HepG2 (cell line): ENCODE data around the gene CRABP1. TPM values are rescaled to one million over a fixed set of nuclear protein-coding genes. Genes with fewer than 3 reads are reported as not detected.

Experiments
- ATAC-seq: fragments of 200-7000 bp; cut with Tn5 transposase; 3 replicates; pipeline ENCODE4 v1.9.1; 2020; ENCODE audit warnings: mild to moderate bottlenecking, moderate library complexity
- BruUV-seq: library from RNA; stranded (reverse); fragments of 400-500 nt; replicated peaks from 2 replicates; lab custom pipeline; 2021; lab: Mats Ljungman, UMichigan
- CTCF ChIA-PET: fragments of 300-600 bp; formaldehyde crosslinking; extraction: SDS; loops from one replicate; lab custom pipeline; 2021; ENCODE audit warnings: low total read pairs, inconsistent platforms, low intra/inter-chr PET ratio; lab: Yijun Ruan, JAX
- POLR2A ChIA-PET: fragments of 350-600 bp; sonication (Branson Sonifier 250); formaldehyde crosslinking; loops from one replicate; lab custom pipeline; 2020; ENCODE audit warnings: antibody characterized with exemption, inconsistent platforms; lab: Yijun Ruan, JAX
- DNase-seq: peaks from one replicate; pipeline ENCODE4 v3.0.0-alpha.2; 2015; ENCODE audit warnings: low spot score
- FAIRE-seq: peaks from 3 replicates; lab custom pipeline; 2011; peaks lifted over from hg19 to GRCh38; lab: Jason Lieb, UNC
- H2AFZ ChIP-seq: one replicate; pipeline ENCODE4 v1.6.1; 2011; ENCODE audit warnings: low read length, inconsistent platforms
- H3K27ac ChIP-seq: fragments of 300-600 bp; 3 replicates; pipeline ENCODE4 v1.8.0; 2011; ENCODE audit warnings: mixed run types, mild to moderate bottlenecking, mixed read lengths, low read length, inconsistent platforms; ENCODE audit not compliant: insufficient read depth; ENCODE audit errors: extremely low read length
- H3K27me3 ChIP-seq, 2 experiments: fragments of 200-600 bp in 1 of 2; 2 replicates in 1 of 2; 3 replicates in 1 of 2; pipeline versions ENCODE4 v1.6.0 to v1.8.0; 2011; ENCODE audit warnings: low read length in 2 of 2, mild to moderate bottlenecking in 2 of 2, moderate library complexity in 2 of 2, inconsistent platforms in 1 of 2; ENCODE audit not compliant: insufficient read depth in 2 of 2, control insufficient read depth in 1 of 2
- H3K36me3 ChIP-seq, 2 experiments: fragments of 200-600 bp in 1 of 2; replicated peaks in 1 of 2; 2 replicates in 1 of 2; 3 replicates in 1 of 2; pipeline versions ENCODE4 v1.5.1 to v1.8.0; 2011; ENCODE audit warnings: low read length in 2 of 2, inconsistent platforms in 1 of 2; ENCODE audit not compliant: insufficient read depth in 2 of 2, control insufficient read depth in 1 of 2
- H3K4me1 ChIP-seq: 2 replicates; pipeline ENCODE4 v1.5.1; 2012; ENCODE audit warnings: low read length, inconsistent platforms; ENCODE audit not compliant: insufficient read depth
- H3K4me2 ChIP-seq: 2 replicates; pipeline ENCODE4 v1.6.0; 2011; ENCODE audit warnings: low read depth, low read length, inconsistent platforms
- H3K4me3 ChIP-seq, 3 experiments: fragments of 200-600 bp in 1 of 3; sonication (generic), shearing (Covaris generic) in 1 of 3; replicated peaks in 1 of 3; 2 replicates each; pipeline ENCODE4 v1.5.1; 2011 to 2016; ENCODE audit warnings: low read length in 3 of 3, inconsistent platforms in 2 of 3, low read depth in 2 of 3, mild to moderate bottlenecking in 2 of 3, control low read depth in 1 of 3, mixed read lengths in 1 of 3; ENCODE audit not compliant: insufficient read depth in 1 of 3
- H3K79me2 ChIP-seq: one replicate; pipeline ENCODE4 v1.6.1; 2011; ENCODE audit warnings: low read length, inconsistent platforms; ENCODE audit not compliant: insufficient read depth
- H3K9ac ChIP-seq: 2 replicates; pipeline ENCODE4 v1.6.0; 2011; ENCODE audit warnings: mild to moderate bottlenecking, low read depth, low read length, inconsistent platforms; ENCODE audit not compliant: insufficient read depth
- H3K9me3 ChIP-seq: 2 replicates; pipeline ENCODE4 v1.5.1; 2012; ENCODE audit warnings: mild to moderate bottlenecking, low read length
- H4K20me1 ChIP-seq: 2 replicates; pipeline ENCODE4 v1.6.0; 2011; ENCODE audit warnings: inconsistent platforms, mild to moderate bottlenecking, low read length, moderate library complexity; ENCODE audit not compliant: insufficient read depth
- ESRRA ChIP-seq: sonication (generic); formaldehyde crosslinking; IDR thresholded peaks from 2 replicates; pipeline ENCODE4 v1.5.1; 2020; ENCODE audit warnings: mild to moderate bottlenecking, low read depth, missing genetic modification reagents
- RAD51 ChIP-seq: fragments of 450-650 bp; IDR thresholded peaks from 2 replicates; pipeline ENCODE4 v1.6.1; 2016; ENCODE audit warnings: borderline replicate concordance
- STAT6 ChIP-seq: sonication (generic); formaldehyde crosslinking; IDR thresholded peaks from 2 replicates; pipeline ENCODE4 v1.4.0; 2020; ENCODE audit warnings: missing genetic modification reagents, mild to moderate bottlenecking, borderline replicate concordance
- YY1 ChIP-seq: IDR thresholded peaks from 2 replicates; pipeline ENCODE4 v1.6.1; 2011; ENCODE audit warnings: low read length, low read depth, moderate library complexity, mild to moderate bottlenecking; ENCODE audit not compliant: insufficient read depth, insufficient replicate concordance
- ZFYVE20 ChIP-seq: sonication (generic); formaldehyde crosslinking; IDR thresholded peaks from 2 replicates; pipeline ENCODE4 v1.8.0; 2023; ENCODE audit warnings: low read depth, mild to moderate bottlenecking, moderate library complexity, missing genetic modification reagents, borderline replicate concordance
- ZKSCAN8 ChIP-seq: IDR thresholded peaks from 2 replicates; pipeline ENCODE4 v1.6.1; 2016; ENCODE audit warnings: borderline replicate concordance, missing genetic modification reagents, missing compliant biosample characterization
- WGBS: methylation state at CpG from one replicate; pipeline ENCODE4 v1.1.6; 2017; ENCODE audit warnings: low lambda C conversion rate; 5-methylcytosine and 5-hydroxymethylcytosine counted together
- in situ Hi-C: cut with HindIII; loops from 2 replicates; pipeline ENCODE4 v1.10.0; 2017; ENCODE audit warnings: low pct_unique_long_range_greater_than_20kb; ENCODE audit not compliant: extremely low pct_ligation_motif_present
- intact Hi-C: fragments of 100-400 bp; cut with micrococcal nuclease; formaldehyde crosslinking; loops from one replicate; pipeline ENCODE4 v1.10.0; 2022; ENCODE audit not compliant: unreplicated experiment
- polyA plus RNA-seq, 8 experiments: library from polyadenylated mRNA; depleted of rRNA in 3 of 8; stranded (reverse) in 7 of 8; unstranded in 1 of 8; fragments of >200 nt; fragmentation: Illumina TruSeq in 4 of 8; extraction: Trizol in 4 of 8; gene quantifications; 2 replicates each; pipeline versions ENCODE4 v1.2.1 to v1.2.3, GENCODE V29; 2011 to 2016; ENCODE audit warnings: low read depth in 4 of 8, missing spikeins in 1 of 8, mixed read lengths in 1 of 8; ENCODE audit not compliant: insufficient read depth in 1 of 8
- total RNA-seq, 5 experiments: library from RNA; depleted of rRNA; stranded (reverse); fragments of >200 nt; fragmentation: Illumina TruSeq; extraction: Trizol; gene quantifications; 2 replicates each; pipeline ENCODE4 v1.2.3, GENCODE V29; 2016; ENCODE audit warnings: low read depth in 1 of 5

Gene CRABP1
- total and polyA plus RNA-seq, 2 of the 13 experiments (the other 11 are each of a cell fraction or from before 2014, with no cell fraction given): not detected

GRCh38 chr15:78319588-78319987 is 20.6 kb upstream of the CRABP1 start (continued):
- TF ChIP-seq ZKSCAN8 (no peak), STAT6 (CRISPR knock-in tag) (no peak), YY1 (no peak), RAD51 (no peak)

GRCh38 chr15:78320183-78320582 is 20.0 kb upstream of the CRABP1 start:
- H3K27ac ChIP-seq: no peak overlapping the region
- 0 out of 2 replicates have a peak, but pooled peaks cover 6% of the 10 kb centered on the region for H3K4me1 ChIP-seq
- no peaks in the 10 kb centered on the region for H3K9me3 ChIP-seq
- no peaks in the 10 kb centered on the region for H4K20me1 ChIP-seq
- CTCF ChIA-PET: no interaction called here
- FAIRE-seq (no peak), ATAC-seq (no peak), DNase-seq (no peak)
- intact Hi-C loops: no loop called here
- no peak for TF ChIP-seq ESRRA (CRISPR knock-in tag)
- TF ChIP-seq ZFYVE20 (CRISPR knock-in tag): no peak
- in situ Hi-C loops: no loop called here
- no peak overlapping the region for H3K4me3 ChIP-seq
- BruUV-seq: no TSS peak
- no peak overlapping the region for H3K4me2 ChIP-seq
- no peak overlapping the region for H3K9ac ChIP-seq
- whole genome bisulfite sequencing: 30% methylated on average over 2 of the region's 5 CpGs
- no peaks in the 10 kb centered on the region for H3K79me2 ChIP-seq
- no peak overlapping the region for H2AFZ ChIP-seq
- POLR2A ChIA-PET: interaction anchor here (1.2 kb wide), 2 partner anchors 21 to 54 kb away, joined by 3 read pairs; partner anchors contain the start of gene SKIC8
- peaks cover 4 to 38% of the 10 kb centered on the region in 2 experiments; a peak in 4 of 5 replicates for H3K27me3 ChIP-seq
- no peaks in the 10 kb centered on the region for H3K36me3 ChIP-seq
